HG02885 (cell line): Measurements from ENCODE around the gene LRRC3.
"Not testable (repeated sequence)": the region's sequence is repeated elsewhere in the genome, so short reads cannot be mapped to it uniquely, and the experiment has no call there.

Experiments used
- ATAC-seq: cut with Tn5 transposase; IDR thresholded peaks from one replicate; pipeline ENCODE4 v1.9.1; 2021; ENCODE audit warnings: mild to moderate bottlenecking; ENCODE audit not compliant: unreplicated experiment, poor library complexity

The LRRC3 gene

DNA sequence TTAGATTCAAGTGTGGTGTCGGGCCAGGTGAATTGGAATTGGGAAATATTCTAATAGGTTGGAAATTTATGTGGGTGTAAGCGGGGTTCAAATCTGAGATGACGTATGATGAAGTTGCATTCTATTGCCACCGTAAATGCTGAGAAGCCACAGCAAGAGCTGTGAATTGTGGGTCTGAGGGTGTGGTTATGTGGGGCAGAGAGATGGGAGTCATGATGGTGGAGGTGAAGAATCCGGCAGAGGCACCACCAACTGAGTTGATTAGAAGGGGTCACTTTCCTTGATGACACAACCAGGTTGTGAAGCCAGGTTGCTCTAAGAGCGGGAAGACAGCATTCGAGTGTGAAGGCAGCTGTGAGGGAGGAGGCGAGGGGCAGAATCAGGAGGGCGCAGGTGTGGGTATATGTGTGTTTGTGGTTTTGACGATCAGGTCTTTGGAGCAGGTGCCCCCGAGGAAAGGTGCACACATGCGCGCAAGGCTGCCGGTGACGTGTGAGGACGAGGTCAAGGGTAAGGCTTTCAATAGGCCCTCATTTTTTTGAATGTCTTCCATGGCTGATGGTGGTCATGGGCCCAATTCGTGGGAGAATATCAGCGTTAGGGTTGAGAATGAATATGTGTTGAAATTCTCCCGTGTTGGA lies 18.7 kb downstream of the LRRC3 start:
- no peak for ATAC-seq

DNA sequence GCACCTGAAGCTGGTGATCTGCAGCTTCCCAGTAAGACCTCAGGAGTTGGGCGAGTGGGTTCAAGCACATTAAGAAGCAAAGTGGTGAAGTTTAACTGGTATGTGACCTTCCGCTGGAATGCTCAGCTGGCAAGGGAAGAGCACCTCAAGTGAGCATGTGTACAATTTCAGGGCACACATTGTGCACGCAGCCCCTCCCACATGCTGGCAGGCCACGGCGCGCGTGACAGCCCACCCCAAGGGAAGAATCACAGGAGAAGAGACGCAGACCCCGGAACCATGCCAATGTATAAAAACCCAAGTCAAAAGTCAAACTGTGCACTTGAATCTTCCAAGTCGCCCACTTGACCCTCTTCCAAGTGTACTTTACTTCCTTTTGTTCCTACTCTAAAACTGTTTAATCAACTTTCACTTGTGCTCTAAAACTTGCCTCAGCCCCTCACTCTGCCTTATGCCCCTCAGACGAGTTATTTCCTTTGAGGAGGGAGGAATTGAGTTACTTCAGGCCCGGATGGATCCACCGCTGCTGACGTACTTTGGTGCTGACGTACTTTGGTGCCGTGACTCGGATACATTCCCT lies 20.0 kb downstream of the LRRC3 start:
- no peak for ATAC-seq

DNA sequence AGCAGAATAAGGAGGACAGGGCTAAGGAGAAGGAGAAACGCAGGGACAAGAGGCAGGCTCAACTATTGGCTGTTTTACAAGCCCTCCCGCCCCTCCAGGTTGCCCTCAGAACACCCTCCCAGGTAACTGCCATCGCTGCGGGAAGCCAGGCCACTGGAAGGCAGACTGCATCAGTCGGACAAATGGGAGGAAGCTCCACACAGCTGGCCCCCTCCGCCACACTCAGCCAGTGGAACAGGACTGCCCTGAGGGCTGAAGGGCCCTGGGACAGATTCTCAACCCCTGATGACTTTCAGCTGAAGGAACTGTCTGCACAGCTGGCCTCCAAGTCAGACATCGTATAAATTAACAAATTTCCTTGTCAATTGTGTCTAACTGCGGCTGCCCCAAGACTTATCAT lies 21.8 kb downstream of the LRRC3 start:
- no peak for ATAC-seq

DNA sequence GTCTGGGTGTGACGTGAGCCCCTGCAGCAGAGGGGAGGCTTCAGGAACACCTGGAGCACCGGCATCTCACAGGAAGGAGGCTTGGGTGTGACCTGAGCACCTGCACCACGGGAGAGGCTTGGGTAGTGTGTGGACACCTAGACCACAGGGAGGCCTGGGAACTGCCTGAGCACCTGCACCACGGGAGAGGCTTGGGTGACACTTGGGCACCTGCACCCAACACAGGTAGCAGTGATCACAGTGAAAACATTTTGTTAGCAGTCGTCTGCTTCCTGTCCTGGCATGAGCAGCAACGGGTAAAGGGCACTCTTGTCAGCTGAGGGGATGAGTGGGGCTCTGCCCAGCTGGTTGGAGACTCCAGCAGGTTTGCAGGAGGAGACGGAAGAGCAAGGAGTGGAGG lies 22.4 kb downstream of the LRRC3 start:
- ATAC-seq, result no peak

DNA sequence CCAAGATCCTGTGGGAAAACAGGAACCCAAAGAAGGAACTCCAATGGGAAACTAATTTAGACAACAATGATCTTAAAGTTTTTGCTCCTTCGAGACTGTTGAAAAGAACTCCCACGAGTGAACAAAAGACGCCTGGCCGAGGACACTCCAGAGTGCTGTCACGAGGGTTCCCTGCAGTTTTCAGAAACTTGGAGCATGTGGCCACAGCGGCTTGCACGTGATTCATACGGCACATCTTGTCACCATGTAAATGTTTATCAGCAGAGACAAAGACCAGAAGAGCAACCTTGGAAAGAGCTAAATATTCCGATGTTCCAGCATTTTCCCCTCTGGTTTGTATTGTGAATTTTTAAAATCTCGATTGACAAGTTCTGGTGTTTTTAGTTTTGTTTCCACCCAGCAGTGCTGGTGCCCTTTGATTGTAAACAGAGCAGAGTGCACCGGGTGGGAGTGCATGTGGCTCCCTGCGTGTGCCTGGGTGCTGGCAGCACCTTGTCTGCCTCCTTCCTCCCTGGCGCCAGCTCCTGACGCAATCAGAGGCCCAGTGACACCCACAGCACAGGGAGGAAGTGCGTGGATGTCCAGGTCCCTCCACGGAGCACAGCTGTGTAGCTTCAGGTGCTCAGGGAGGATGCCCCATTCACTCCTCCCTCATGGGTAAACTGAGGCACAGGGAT lies 23.0 kb downstream of the LRRC3 start:
- no peak for ATAC-seq

DNA sequence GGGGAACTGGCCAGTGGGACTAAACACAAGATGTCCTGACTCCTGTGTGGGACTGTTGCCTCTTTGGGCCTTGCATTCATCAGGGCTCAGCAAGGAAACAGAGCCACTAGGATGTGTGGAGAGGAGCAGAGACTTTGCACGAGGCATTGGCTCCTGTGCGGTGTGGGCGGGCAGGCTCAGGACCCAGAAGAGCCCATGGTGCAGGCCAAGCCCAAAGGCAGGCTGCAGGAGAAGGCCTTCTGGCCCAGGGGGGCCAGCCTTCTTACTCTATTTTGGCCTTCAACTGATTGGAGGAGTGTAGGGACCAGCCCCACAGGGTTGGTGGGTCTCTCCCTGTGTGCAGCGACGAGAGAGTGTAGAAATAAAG lies 23.5 kb downstream of the LRRC3 start:
- no peak for ATAC-seq

DNA sequence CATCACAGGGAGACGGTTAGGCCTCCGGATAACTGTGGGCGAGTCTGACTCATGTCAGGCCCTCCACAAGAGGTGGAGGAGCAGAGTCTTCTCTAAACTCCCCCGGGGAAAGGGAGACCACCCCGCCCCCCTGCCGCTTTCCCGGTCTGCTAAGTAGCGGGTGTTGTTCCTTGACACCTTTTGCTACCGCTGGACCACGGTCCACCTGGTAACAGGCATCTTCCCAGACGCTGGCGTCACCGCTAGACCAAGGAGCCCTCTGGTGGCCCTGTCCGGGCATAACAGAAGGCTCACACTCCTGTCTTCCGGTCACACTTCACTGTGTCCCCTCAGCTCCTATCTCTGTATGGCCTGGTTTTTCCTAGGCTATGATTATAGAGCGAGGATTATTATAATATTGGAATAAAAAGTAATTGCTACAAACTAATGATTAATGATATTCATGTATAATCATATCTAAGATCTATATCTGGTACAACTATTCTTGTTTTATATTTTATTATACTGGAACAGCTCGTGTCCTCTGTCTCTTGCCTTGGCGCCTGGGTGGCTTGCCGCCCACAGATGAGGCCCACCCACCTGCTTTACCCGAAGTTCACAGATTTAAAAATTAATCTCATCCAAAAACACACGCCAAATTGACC lies 24.4 kb downstream of the LRRC3 start:
- ATAC-seq, result not testable (repeated sequence)

DNA sequence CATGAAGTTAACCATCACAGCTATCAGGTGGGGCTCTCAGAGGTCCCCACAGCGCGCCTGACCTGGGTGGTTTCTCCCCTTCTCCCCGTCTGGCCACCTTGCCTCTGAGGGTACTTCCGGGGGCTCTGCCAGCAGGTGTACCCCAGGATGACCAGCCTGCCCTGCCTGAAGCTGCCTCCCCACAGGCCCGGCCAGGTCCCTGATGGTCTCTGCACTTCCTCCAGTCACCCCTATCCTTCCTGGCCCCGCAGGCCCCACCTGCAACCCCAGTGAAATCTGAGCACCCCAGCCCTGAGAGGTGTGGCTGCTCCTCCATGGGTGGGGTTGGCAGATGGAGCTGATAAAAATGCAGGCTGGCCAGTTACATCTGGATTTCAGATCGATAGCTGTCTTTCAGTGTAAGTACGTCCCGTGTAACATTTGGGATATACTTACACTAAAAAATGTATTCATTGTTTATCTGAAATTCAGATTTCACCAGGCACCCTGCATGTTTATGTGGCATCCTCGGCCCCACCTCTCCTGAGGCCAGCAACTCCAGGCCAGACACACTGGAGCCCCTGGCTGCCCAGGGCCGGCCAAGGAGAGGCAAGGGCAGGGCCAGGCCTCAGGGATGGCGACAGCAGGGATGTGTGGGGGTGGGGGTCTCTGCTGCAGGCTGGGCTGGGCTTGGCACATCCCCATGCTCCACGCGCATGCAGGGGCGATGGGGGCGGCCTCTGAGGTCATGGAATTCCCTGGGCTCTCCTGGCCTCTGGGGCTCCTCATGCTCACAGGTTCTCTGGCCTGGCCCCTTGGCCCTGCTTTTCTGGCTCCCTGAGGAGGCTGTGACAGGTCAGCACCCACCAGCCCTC lies 25.1 kb downstream of the LRRC3 start:
- no peak for ATAC-seq

DNA sequence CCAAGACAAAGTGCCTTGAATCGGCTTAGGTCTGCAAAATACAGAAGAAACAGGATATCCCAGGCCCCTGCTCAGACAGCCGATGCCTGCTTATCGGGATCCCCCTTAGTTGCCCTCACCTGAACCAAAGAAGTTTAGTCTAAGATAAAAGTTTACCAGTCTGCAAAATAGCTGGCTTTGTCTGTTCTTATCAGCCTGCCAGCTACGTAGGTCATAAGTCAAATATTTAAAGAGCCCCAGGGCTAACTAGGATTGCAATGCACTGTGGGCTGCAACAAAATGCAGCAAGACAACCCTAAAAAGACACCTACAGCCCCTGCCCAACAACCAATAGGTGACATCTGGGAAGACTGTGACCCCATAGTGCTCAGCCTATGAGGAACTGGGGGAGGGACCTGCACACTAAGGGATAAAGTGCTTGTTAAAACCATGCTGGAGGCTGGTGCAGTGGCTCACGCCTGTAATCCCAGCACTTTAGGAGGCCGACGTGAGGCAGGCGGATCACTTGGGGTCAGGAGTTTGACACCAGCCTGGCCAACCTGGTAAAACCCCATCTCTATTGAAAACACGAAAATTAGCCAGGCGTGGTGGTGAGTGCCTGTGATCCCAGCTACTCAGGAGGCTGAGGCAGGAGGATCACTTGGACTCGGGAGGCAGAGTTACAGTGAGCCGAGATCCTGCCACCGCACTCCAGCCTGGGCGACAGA lies 27.4 kb downstream of the LRRC3 start:
- ATAC-seq, result no peak

DNA sequence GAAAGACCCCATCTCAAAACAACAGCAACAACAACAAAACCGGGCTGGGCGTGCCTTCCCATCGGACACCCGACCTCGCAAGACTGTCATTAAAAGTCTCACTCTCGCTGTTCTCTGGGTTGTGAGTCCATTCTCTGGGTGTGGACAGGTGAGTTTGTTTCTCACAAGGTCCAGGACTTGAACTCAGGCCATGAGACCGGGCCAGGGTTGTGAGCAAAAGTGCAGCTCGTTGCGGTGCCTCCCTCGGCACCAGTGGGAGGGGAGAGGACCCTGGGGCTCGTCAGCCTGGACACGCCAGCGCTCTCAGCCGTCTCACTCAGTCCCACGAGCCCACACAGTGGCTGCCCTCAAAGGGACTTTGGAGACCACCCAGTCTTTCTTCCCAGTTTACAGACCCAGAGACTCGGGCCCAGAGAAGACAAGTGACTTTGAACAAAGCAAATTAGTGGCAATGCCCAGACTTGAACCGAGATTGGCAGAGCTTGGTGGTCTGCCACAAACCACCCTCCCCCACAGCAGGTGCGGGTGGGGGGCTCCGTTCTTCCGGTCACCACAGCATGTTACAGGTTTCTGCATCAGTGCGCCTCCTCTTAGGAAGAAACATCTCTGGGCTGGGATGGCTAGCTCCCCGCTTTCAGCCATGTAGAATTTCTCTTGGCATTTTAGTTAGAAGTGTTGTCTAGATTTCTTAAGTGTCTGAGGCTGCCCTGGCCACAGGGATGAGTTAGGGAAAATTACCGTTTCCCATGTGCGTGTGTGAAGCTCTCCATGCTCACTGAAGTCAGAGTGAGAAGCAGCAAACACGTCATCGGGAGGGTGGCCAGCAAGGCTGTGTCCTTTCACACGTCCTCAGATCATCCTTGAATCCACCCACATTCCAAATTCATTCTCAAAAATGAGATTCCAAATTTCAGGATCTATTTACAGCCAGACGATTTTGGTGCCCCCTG lies 28.3 kb downstream of the LRRC3 start:
- no peak for ATAC-seq

DNA sequence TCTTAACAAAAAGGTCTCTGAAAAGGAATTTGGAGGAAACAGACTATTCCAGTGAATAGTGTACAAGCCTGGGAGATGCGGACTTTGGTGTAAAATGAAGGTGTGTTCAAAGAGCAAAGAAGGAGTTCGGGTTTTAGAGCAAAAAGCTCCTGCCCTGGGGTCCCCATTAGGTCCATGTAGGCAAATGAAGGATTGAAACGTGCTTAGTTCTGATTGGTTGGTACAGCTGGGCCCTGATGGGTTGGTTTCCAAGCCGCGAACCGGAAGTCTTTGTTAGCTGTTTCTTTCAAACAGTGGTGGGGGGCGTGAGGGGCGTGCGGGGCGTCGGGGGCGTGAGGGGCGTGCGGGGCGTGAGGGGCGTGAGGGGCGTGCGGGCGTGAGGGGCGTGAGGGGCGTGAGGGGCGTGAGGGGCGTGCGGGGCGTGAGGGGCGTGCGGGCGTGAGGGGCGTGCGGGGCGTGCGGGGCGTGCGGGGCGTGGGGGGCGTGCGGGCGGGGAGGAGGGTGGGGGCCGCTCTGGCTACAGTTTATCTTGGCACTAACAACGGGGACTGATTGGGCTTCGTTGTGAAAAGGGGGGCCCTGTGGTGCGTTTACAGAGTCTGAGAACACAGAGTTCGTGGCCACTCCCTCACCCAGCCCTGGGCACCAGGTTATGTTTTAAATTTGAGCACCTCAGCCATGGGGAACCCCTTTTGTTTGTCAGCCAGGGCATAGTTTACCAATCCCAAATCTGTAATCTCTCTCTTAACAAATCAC lies 29.4 kb downstream of the LRRC3 start:
- ATAC-seq, result no peak

DNA sequence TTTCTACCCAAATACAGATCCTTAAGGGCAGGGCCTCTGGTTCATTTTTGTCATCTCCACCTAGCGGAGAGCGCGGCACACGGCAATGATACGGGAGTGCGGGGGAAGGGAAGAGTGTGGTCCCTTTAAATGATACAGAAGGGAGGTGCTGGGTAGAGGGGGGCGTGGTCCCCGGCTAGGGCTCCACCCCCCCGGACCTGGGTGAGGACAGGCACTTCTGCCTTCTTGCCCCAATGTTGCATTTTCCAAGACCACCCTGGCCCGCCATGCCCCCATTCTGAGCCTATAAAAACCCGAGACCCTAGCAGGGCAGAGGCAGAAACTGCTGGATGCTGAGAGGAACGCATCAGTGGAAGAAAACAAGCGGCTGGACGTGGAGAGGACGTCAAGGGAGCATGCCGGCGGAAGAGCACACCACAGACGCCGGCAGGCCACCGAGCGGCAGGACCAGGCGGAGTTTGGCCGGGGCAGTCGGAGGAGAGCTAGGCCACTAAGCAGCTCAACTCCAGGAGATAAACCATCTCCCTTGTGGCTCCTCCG lies 30.0 kb downstream of the LRRC3 start:
- ATAC-seq, result no peak

DNA sequence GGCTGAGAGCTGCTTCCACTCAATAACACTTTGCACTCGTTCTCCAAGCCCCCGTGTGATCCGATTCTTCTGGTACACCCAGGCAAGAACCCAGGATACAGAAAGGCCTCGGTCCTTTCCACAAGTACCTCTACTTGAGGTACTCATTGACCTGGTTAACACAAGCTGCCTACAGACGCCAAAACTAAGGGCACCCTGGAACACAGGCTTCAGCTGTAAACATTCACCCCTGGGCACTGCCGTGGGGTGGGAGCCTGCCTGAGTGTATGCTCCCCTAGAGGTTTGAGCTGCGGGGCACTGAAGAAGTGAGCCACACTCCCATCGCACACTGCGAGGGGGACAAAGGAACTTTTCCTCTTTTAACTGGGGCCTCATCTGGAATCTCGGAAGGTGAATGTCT lies 30.5 kb downstream of the LRRC3 start:
- ATAC-seq, result no peak

DNA sequence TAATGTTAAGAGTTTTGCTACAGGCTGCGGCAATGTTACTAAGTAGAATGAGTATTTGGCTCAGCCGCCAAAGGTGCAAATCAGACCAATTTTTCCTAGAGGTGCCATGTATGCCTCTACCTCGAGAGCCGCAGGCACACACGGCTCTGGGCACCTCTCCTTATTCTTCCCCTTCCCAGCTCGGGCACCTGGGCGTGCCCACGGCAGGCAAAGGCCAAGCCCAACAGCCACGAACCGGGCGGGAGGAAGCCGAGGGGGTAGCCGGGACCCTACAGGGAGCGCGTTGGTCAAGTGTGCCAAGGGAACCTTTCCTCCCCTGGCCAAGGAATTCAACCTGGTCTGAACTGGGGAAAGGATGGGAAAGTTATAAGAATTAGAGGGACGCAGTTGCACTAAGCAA lies 31.0 kb downstream of the LRRC3 start:
- no peak for ATAC-seq

DNA sequence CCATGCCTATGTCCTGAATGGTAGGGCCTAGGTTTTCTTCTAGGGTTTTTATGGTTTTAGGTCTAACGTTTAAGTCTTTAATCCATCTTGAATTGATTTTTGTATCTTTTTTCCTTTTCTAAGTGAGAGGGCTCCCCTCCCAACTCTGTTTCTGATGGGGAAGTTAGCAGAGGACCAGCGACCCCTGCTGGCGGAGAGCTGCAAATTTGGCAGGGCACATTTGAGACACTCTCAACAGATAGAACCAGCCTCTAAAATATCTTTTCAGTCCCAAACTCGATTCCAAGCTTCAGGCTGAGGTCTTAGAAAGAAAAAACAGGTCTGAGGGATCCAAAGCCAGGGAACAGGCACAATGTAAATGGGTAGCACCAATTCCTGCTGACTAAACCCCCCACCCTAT lies 32.5 kb downstream of the LRRC3 start:
- no peak for ATAC-seq

DNA sequence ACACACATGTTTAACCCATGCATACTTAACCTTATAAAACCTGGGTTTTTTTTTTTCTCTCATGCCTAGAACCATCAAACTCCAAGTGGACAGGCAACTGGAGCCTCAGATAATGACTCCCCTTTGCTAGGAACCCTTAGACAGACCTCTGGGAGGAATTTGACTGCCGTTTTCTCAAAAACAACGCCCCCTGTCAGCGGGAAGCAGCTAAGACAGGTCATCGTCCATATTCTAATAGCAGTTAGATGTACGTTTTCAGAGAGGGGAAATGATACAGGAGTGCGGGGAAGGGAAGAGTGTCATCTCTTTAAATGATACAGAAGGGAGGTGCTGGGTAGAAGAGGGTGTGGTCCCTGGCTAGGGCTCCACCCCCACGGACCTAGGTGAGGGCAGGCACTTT lies 34.7 kb downstream of the LRRC3 start:
- no peak for ATAC-seq

DNA sequence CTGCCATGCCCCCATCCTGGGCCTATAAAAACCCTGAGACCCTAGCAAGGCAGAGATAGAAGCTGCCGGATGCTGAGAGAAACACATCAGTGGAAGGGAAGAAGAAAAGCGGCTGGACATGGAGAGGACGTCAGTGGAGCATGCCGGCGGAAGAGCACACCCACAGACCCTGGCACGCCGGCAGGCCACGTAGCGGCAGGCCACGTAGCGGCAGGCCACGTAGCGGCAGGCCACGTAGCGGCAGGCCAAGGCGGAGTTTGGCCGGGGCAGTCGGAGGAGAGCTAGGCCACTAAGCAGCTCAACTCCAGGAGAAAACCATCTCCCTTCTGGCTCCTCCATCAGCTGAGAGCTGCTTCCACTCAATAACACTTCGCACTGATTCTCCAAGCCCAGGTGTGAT lies 35.1 kb downstream of the LRRC3 start:
- no peak for ATAC-seq

DNA sequence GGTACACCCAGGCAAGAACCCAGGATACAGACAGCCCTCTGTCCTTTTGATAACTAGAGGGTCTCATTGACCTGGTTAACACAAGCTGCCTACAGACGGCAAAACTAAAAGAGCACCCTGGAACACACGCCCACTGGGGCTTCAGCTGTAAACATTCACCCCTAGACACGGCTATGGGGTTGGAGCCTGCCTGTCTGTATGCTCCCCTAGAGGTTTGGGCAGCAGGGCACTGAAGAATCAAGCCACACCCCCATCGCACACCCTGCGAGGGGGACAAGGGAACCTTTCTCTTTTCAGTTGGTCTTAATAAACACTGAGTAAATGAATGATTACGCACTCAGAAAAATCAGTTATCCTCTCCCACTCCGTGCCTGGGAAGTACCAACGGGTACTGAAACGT lies 35.5 kb downstream of the LRRC3 start:
- ATAC-seq, result no peak
